Lower lobe of right lung (tissue), 2 donors: ENCODE data around the gene CYSLTR2. TPM values are rescaled to one million over a fixed set of nuclear protein-coding genes. Genes with fewer than 3 reads are reported as not detected.

Experiments used
- ATAC-seq, 2 donors: fragments of 200-7000 bp; cut with Tn5 transposase; one replicate each; pipeline ENCODE4 v1.9.1; 2020 to 2022; ENCODE audit warnings: mild to moderate bottlenecking in 2 of 2, moderate library complexity in 2 of 2
- DNase-seq: peaks from one replicate; pipeline ENCODE4 v3.0.0-alpha.2; 2020
- H3K27ac ChIP-seq: fragments of 200-600 bp; one replicate; pipeline ENCODE4 v1.8.0; 2022
- H3K27me3 ChIP-seq: fragments of 200-600 bp; one replicate; pipeline ENCODE4 v1.8.0; 2022; ENCODE audit warnings: low read depth
- H3K36me3 ChIP-seq: fragments of 200-600 bp; one replicate; pipeline ENCODE4 v1.8.0; 2022; ENCODE audit warnings: mild to moderate bottlenecking
- H3K4me1 ChIP-seq: fragments of 200-600 bp; one replicate; pipeline ENCODE4 v1.8.0; 2022
- H3K4me3 ChIP-seq: fragments of 200-600 bp; one replicate; pipeline ENCODE4 v1.8.0; 2022; ENCODE audit warnings: mild to moderate bottlenecking
- H3K9me3 ChIP-seq: fragments of 200-600 bp; one replicate; pipeline ENCODE4 v1.8.0; 2022
- intact Hi-C: fragments of 100-400 bp; cut with DNase I; formaldehyde crosslinking; loops from one replicate; pipeline ENCODE4 v1.11.0; 2022
- total RNA-seq: library from RNA; stranded (reverse); fragmentation: NEBNext Ultra II Directional; extraction: Animal tissue kit (Norgen Biotek cat#: 25700); gene quantifications from one replicate; pipeline ENCODE4 v1.2.1, GENCODE V29; 2021
- TF ChIP-seq, protein P1 (sequence below): fragments of 200-600 bp; IDR thresholded peaks from one replicate; pipeline ENCODE4 v1.8.0; 2022; ENCODE audit warnings: antibody characterized with exemption, mild to moderate bottlenecking
- donor health status: DM: no; HTN: yes; CAD: no; lungs with severe emphysema.

CYSLTR2 gene
- total RNA-seq, 1 donor from 2014 or later = 2.6 TPM

- H3K4me3 ChIP-seq = no peak overlapping the region
- no peaks in the 10 kb centered on the region for H3K4me1 ChIP-seq
- H3K9me3 ChIP-seq = no peaks in the 10 kb centered on the region
- TF ChIP-seq, protein P1, sequence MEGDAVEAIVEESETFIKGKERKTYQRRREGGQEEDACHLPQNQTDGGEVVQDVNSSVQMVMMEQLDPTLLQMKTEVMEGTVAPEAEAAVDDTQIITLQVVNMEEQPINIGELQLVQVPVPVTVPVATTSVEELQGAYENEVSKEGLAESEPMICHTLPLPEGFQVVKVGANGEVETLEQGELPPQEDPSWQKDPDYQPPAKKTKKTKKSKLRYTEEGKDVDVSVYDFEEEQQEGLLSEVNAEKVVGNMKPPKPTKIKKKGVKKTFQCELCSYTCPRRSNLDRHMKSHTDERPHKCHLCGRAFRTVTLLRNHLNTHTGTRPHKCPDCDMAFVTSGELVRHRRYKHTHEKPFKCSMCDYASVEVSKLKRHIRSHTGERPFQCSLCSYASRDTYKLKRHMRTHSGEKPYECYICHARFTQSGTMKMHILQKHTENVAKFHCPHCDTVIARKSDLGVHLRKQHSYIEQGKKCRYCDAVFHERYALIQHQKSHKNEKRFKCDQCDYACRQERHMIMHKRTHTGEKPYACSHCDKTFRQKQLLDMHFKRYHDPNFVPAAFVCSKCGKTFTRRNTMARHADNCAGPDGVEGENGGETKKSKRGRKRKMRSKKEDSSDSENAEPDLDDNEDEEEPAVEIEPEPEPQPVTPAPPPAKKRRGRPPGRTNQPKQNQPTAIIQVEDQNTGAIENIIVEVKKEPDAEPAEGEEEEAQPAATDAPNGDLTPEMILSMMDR = no peak
- intact Hi-C loops = no loop called here
- H3K27ac ChIP-seq = no peak overlapping the region
- H3K27me3 ChIP-seq = no peaks in the 10 kb centered on the region
- ATAC-seq = no peak
- no peaks in the 10 kb centered on the region for H3K36me3 ChIP-seq
- DNase-seq = no peak
Observed at GRCh38 chr13:48708764-48709163, 55.0 kb downstream of the CYSLTR2 start.

DNA sequence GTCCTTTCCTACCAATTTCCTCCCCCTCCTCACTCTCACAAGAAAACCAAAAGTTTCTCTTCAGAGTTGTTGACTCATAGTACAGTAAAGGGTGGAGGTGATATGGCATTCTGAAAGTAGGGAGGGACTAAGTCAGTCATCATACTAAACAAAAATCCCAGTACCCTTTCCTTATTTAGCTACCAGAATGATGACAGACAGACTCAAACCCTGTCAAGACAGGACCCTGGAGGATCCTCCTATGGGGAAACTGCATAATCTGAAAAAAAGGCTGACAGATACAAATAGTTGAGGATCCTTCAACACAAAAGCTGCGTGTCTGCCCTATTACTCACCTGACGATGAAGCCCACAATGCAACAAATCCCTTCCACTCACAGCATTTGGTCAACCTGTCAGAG, 55.5 kb downstream of the CYSLTR2 start:
- DNase-seq (no peak), ATAC-seq (no peak)
- no peaks in the 10 kb centered on the region for H3K9me3 ChIP-seq
- no peaks in the 10 kb centered on the region for H3K36me3 ChIP-seq
- intact Hi-C loops = no loop called here
- TF ChIP-seq, protein P1 = no peak
- H3K27ac ChIP-seq = no peak overlapping the region
- no peak overlapping the region for H3K4me3 ChIP-seq
- H3K27me3 ChIP-seq = no peaks in the 10 kb centered on the region
- no peaks in the 10 kb centered on the region for H3K4me1 ChIP-seq

- no peak for ATAC-seq
- intact Hi-C loops = no loop called here
- no peak for DNase-seq
- Histone ChIP-seq H3K4me3 (no peak overlapping the region), H3K27me3 (no peaks in the 10 kb centered on the region), H3K9me3 (no peaks in the 10 kb centered on the region), H3K4me1 (no peaks in the 10 kb centered on the region), H3K36me3 (no peaks in the 10 kb centered on the region), H3K27ac (no peak overlapping the region)
- TF ChIP-seq, protein P1 = no peak
Observed at GRCh38 chr13:48710160-48710559, 56.4 kb downstream of the CYSLTR2 start.

- no peaks in the 10 kb centered on the region for H3K4me1 ChIP-seq
- DNase-seq = no peak
- H3K27ac ChIP-seq = no peak overlapping the region
- ATAC-seq = no peak
- no peaks in the 10 kb centered on the region for H3K36me3 ChIP-seq
- H3K27me3 ChIP-seq = no peaks in the 10 kb centered on the region
- intact Hi-C loops = no loop called here
- TF ChIP-seq, protein P1 = no peak
- H3K4me3 ChIP-seq = no peak overlapping the region
- H3K9me3 ChIP-seq = peaks cover 4% of the 10 kb centered on the region
Observed at GRCh38 chr13:48712141-48712540, 58.4 kb downstream of the CYSLTR2 start.

- Histone ChIP-seq H3K27ac (no peak overlapping the region), H3K4me3 (no peak overlapping the region), H3K27me3 (no peaks in the 10 kb centered on the region), H3K4me1 (no peaks in the 10 kb centered on the region), H3K9me3 (peaks cover 19% of the 10 kb centered on the region), H3K36me3 (no peaks in the 10 kb centered on the region)
- intact Hi-C loops = no loop called here
- DNase-seq (no peak), ATAC-seq (no peak)
- TF ChIP-seq, protein P1 = no peak
Observed at GRCh38 chr13:48715977-48716376, 62.2 kb downstream of the CYSLTR2 start.

GRCh38 chr13:48720621-48721020, 66.9 kb downstream of the CYSLTR2 start:
- DNase-seq (no peak), ATAC-seq (no peak)
- Histone ChIP-seq H3K9me3 (peaks cover 16% of the 10 kb centered on the region), H3K4me1 (no peaks in the 10 kb centered on the region), H3K36me3 (no peaks in the 10 kb centered on the region), H3K4me3 (no peak overlapping the region), H3K27ac (no peak overlapping the region), H3K27me3 (no peaks in the 10 kb centered on the region)
- intact Hi-C loops = no loop called here
- TF ChIP-seq, protein P1 = no peak
